Medulla oblongata (tissue), 1 donor: ENCODE results near the gene NEO1.
A peak's percentile ranks its signal among the peaks of the same experiment; 100 is the strongest.

Experiments used
- DNase-seq: peaks from one replicate; pipeline ENCODE4 v3.0.0-alpha.2; 2015; ENCODE audit errors: extremely low spot score

Gene NEO1

GRCh38 chr15:73031648-73032047 is 20.6 kb upstream of the NEO1 start:
- no peak for DNase-seq

DNA sequence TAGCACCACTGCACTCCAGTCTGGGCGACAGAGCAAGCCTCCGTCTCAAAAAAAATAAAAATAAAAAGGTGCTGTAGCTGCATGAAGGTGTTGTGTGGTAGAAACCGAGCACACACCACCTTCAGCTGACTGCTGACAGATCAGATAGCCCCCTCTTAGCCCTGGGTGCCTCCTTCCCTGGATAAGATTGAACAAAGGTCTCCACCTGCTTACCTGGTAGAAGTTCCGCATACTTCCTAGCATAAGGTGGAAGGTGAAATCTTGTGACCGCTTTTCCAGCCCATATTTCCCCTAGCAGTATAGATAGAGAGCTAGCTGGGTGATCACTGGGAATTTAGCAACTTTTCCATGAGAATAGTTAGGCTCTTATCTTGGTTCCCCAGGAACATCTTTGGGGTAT is 18.7 kb upstream of the NEO1 start:
- no peak for DNase-seq

GRCh38 chr15:73034221-73034620 is 18.0 kb upstream of the NEO1 start:
- DNase-seq, result no peak

- DNase-seq, result no peak
Measured at GRCh38 chr15:73035221-73035620, 17.0 kb upstream of the NEO1 start.

- DNase-seq, result no peak
Measured at GRCh38 chr15:73038220-73038619, 14.0 kb upstream of the NEO1 start.

DNA sequence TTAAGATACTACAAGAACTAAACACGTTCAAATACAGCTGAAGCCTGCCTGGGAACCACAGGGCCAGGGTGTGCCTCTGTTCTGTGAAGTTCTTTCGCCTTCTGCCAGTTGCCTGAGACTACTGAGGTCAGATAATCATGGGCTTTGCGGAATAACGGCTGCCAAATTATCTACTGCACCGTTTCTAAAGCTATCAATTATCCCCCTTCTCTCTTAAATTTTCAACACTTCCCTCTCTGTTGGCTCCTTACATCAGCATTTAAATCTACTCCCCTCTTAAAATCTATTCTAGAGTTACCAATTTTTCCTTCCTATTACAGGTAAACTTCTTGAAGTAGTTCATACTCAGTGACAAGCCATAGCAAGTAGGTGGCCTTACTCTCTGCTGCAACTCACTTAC is 6.2 kb upstream of the NEO1 start:
- DNase-seq, result no peak

DNA sequence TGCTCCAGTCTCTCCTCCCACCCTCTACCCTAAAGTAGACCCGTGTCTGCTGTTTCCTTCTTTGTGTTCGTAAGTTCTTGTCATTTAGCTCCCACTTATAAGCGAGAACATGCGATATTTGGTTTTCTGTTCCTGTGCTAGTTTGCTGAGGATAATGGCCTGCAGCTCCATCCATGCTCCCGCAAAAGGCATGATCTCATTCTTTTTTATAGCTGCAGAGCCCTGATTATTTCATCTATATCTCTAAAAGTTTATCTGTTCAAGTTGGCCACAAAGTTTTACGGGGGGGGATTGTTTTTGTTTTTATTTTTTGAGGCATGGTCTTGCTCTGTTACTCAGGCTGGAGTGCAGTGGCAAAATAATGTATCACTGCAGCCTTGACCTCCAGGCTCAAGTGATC is 4.4 kb upstream of the NEO1 start:
- DNase-seq, result no peak

DNA sequence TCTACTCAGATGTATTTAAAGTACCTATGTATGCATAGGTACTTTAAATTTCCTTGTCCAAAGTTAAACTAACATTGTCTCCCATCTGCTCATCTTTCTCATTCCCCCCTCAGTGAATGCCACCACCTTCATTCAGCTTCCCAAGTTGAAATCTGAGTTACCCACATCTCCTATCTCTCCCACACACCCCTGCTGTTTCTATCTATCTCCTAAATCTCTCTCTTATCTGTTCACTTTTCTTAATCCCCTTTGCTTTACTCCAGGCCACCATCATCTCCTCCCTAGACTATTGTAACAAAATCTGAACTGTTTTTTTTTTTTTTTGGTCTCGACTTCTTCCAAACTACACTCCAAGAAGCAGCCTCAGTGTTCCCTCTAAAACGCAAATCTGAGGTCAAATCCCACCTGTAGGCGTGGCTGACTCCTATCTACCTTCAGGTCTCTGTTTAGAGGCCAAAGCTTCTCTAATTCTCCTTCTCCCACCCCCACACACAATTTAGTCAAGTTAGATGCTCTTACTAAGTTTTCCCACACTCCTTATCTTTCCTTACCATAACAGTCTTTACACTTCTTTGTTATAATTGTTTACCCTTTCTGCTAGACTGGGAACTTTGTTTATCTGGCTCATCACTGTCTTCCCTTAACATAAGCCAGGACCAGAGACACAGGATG is 3.5 kb upstream of the NEO1 start:
- no peak for DNase-seq

GRCh38 chr15:73049564-73050215 is 2.6 kb upstream of the NEO1 start:
- peak; percentile 77 for DNase-seq

GRCh38 chr15:73050561-73051295 is 1.5 kb upstream of the NEO1 start:
- peak; percentile 44 for DNase-seq

DNA sequence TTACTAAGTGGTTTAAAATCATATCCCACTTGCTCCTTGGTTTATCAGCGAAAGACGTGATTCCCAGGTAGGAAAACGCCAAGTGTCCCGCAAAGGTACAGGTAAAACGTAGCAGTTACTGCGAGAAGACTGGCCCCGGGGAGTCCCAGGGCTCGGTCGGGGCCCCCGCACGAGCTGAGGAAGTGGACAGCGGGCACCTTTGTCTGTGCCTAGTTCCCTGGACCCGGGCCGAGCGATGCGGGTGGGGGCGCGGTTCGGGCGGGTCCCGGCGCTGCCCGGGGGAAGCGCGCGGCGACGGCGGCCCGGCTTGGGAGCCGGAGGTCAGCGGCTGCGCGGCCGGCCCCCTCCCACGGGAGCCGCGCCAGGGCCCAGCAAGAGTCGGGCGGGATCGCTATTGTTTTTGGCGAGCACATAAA is 864 bp upstream of the NEO1 start:
- peak; percentile 48 for DNase-seq

GRCh38 chr15:73052653-73053397 is 562 bp downstream of the NEO1 start:
- peak; percentile 85 for DNase-seq

DNA sequence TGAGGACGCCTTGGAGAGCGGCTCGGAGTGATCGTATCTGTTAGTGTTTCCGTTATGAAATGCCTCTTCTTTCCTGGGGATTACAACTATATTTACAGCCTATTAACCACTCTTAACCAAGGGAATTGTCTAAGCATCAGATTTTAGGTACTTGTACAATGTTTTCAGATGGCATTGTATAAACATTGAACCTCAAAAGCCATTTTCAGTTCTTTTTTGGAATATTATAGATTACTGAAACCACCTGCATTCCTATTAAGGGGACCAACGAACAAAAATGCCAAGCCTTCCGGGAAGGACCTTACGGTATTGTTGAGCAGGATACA is 1.1 kb downstream of the NEO1 start:
- DNase-seq, result no peak

- DNase-seq, result no peak
Measured at GRCh38 chr15:73054417-73054953, 2.2 kb downstream of the NEO1 start.

DNA sequence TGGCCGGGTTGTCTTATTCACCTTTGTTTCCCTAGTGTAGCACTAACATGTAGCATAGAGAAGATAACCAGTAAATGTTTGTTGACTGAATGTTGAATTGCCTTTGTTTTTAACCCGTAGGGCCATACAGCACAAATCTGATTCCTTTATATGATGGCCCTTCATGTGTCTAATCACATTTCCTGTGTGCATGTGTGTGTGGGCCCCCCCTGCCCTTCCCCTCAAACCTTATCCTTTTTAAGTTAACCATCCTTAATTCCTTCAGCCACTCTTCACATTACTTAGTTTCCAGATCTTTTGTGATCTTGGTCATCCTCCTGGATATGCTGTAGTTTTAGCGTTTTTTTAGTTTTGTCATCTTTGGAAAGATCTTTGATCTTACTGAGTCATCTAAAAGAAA is 4.2 kb downstream of the NEO1 start:
- DNase-seq, result no peak

DNA sequence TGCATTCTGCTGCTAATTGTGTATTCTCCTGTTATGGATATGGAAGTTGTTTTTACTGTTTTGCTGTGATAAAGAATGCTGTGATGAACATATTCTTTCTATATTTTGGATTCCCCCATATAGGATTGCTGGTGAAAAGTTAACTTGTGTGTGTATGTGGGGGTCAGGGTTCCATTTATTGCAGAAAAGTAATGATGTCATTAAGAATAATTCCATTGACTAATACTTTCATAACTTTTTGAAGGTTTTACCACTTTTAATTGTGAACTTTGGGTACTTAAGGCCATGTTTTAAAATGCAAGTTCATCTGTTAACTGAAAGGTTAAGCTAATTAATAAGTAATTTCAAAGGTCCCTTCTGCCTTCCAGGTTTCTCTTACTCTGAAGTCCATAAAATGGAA is 6.2 kb downstream of the NEO1 start:
- no peak for DNase-seq

GRCh38 chr15:73065114-73065513 is 12.9 kb downstream of the NEO1 start:
- DNase-seq, result no peak

DNA sequence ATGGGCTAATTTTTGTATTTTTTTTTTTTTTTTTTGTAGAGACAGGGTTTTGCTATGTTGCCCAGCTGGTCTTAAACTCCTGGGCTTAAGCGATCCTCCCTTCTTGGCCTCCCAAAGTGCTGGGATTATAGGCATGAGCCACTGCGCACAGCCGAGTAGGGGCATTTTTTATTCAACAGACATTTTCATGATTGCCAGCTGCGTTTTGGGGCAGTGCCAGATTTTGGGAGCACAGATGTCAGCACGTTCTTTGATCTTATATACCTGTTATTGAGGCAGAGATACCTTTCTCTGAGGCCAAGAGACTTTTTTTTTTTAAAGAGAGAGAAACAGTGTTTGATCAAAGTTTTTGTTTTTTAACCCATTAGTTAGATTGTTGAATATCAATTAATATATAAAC is 16.8 kb downstream of the NEO1 start:
- DNase-seq, result no peak

- no peak for DNase-seq
Measured at GRCh38 chr15:73072894-73073293, 20.6 kb downstream of the NEO1 start.

DNA sequence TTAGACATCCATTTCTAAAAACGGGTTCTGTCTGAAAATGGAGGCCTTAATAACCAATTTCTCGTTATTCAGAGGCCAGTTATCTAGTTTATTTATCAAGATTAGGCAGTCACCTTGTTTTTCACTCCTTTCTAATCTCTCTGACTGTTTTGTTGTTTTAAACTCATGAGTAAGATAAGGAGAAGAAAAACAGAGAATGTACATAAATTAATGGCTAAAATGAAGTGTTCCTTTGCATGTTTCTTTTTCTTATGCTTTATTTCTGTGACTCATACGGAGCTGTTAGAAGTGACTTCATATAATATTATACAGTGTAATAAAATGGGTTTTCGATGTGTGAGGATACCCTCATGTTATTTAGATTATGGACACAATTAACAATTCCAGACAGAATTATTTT is 22.0 kb downstream of the NEO1 start:
- no peak for DNase-seq

DNA sequence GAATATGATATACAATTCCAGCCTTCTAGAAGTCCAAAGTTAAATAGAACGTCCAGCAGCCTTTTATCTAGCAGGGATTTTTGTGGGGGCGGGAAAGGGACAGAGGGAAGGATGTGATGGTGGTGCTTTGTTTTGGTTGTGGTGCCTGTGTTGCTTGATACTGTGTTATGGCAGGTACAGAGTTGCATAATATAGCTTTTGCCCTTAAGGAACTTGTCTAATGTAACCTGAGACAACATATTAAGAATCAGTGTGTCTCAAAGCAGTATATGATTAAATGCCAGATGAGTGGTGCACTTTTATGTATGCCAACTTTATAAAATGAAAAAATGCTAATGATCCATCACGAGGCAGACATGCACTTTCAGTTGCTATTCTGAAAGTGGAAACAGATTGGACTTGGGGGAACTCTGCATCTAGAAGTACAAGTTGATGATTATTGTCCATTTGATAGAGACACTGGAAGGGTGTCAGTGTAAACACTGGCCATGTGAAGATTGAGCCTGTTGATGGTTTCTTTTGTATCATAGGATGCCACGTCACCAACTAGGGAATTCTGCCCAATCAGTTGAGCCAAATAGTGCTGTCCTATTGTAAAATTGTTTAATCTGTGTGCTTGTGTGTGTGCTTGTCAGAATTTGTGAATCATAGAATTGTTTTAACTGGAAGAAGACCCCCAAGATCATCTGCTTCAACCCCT is 23.0 kb downstream of the NEO1 start:
- DNase-seq, result peak; percentile 86

DNA sequence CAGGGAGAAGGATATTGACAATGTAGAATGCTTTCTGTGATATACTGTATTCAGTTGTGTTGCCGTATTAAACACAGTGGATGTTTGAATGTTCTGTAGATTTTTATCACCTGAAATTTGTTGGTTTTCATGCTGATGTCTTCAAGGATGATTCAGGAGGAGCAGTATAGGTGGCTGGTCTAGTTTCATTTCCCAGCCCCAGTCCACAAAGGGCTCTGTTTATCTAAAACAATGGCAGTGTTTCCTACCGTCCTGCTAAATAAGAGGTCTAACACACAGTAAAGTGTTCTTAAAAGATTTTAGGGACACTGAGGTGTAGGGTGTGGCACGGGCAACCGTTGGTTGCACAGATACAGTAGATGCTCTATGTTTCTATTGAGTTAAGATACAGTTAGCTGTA is 26.0 kb downstream of the NEO1 start:
- DNase-seq, result peak; percentile 27
